A549 (cell line): ENCODE results near the gene CREG2. TPM values are rescaled to one million over a fixed set of nuclear protein-coding genes. Genes with fewer than 3 reads are reported as not detected.

ENCODE experiments used
- ATAC-seq, 2 experiments: fragments of 200-7000 bp in 1 of 2; fragments of >200 bp in 1 of 2; cut with Nextera tagmentation in 1 of 2; cut with Tn5 transposase in 1 of 2; 3 replicates each; pipeline versions ENCODE4 v1.8.0 to v1.9.1; 2018 to 2020; ENCODE audit warnings: mild to moderate bottlenecking in 1 of 2, moderate library complexity in 1 of 2
- CTCF ChIA-PET: fragments of 300-600 bp; sonication (Branson Sonifier 250); formaldehyde crosslinking; extraction: SDS; loops from one replicate; lab custom pipeline; 2021; ENCODE audit warnings: antibody characterized with exemption, inconsistent platforms; lab: Yijun Ruan, JAX
- POLR2A ChIA-PET: fragments of 350-600 bp; formaldehyde crosslinking; extraction: SDS; loops from one replicate; lab custom pipeline; 2021; ENCODE audit warnings: antibody characterized with exemption, inconsistent platforms; lab: Yijun Ruan, JAX
- DNase-seq, 2 experiments: peaks; one replicate each; pipeline versions ENCODE4 v3.0.0 to v3.0.0-alpha.2; 2011 to 2016; ENCODE audit warnings: low read depth in 1 of 2, low spot score in 1 of 2
- FAIRE-seq: peaks from 2 replicates; lab custom pipeline; 2011; peaks lifted over from hg19 to GRCh38; lab: Jason Lieb, UNC
- H3K27ac ChIP-seq, 2 experiments: fragments of >200 bp; sonication (Bioruptor Twin); formaldehyde crosslinking; 3 replicates each; pipeline ENCODE4 v1.5.1; 2016 to 2017
- H3K4me1 ChIP-seq: fragments of >200 bp; sonication (Bioruptor Twin); formaldehyde crosslinking; 3 replicates; pipeline ENCODE4 v1.6.1; 2016
- H3K4me2 ChIP-seq: fragments of >200 bp; sonication (Bioruptor Twin); formaldehyde crosslinking; 3 replicates; pipeline ENCODE4 v1.6.1; 2016
- H3K4me3 ChIP-seq: fragments of >200 bp; sonication (Bioruptor Twin); formaldehyde crosslinking; 3 replicates; pipeline ENCODE4 v1.5.1; 2016
- H3K9me3 ChIP-seq: fragments of >200 bp; sonication (Bioruptor Twin); formaldehyde crosslinking; 3 replicates; pipeline ENCODE4 v1.6.1; 2016
- CBX2 ChIP-seq: fragments of 200-600 bp; sonication (generic); IDR thresholded peaks from 2 replicates; pipeline ENCODE4 v1.6.1; 2016; ENCODE audit warnings: low read depth, mild to moderate bottlenecking, borderline replicate concordance
- CBX8 ChIP-seq: fragments of 200-600 bp; sonication (generic); IDR thresholded peaks from 2 replicates; pipeline ENCODE4 v1.6.1; 2016
- CHD2 ChIP-seq: fragments of 150-350 bp; IDR thresholded peaks from 2 replicates; pipeline ENCODE4 v1.6.1; 2014; ENCODE audit warnings: low read length; ENCODE audit not compliant: partially characterized antibody
- CHD4 ChIP-seq: fragments of 200-600 bp; sonication (generic); IDR thresholded peaks from 2 replicates; pipeline ENCODE4 v1.6.1; 2016; ENCODE audit warnings: antibody characterized with exemption, mild to moderate bottlenecking, borderline replicate concordance
- CTCF ChIP-seq: fragments of >200 bp; sonication (Bioruptor Twin); formaldehyde crosslinking; IDR thresholded peaks from 3 replicates; pipeline ENCODE4 v1.5.1; 2016
- EHF ChIP-seq: fragments of 250-450 bp; sonication (Bioruptor Pico); IDR thresholded peaks from 2 replicates; pipeline ENCODE4 v1.5.0; 2020; ENCODE audit warnings: mild to moderate bottlenecking
- EHMT2 ChIP-seq: fragments of 200-600 bp; sonication (generic); IDR thresholded peaks from 2 replicates; pipeline ENCODE4 v1.6.1; 2016; ENCODE audit warnings: antibody characterized with exemption, low read depth, mild to moderate bottlenecking, moderate library complexity
- ESRRA ChIP-seq: fragments of 150-350 bp; IDR thresholded peaks from 2 replicates; pipeline ENCODE4 v1.6.1; 2014; ENCODE audit warnings: mild to moderate bottlenecking, low read length, borderline replicate concordance
- FOXS1 ChIP-seq: fragments of 250-450 bp; sonication (Bioruptor Pico); IDR thresholded peaks from 2 replicates; pipeline ENCODE4 v1.5.0; 2020; ENCODE audit warnings: mild to moderate bottlenecking, moderate library complexity
- HDAC2 ChIP-seq: fragments of 200-600 bp; sonication (generic); IDR thresholded peaks from 2 replicates; pipeline ENCODE4 v1.6.1; 2016
- HOXA7 ChIP-seq: fragments of 250-450 bp; sonication (Bioruptor Pico); IDR thresholded peaks from 2 replicates; pipeline ENCODE4 v1.5.0; 2020; ENCODE audit warnings: mild to moderate bottlenecking, moderate library complexity
- JUNB ChIP-seq: fragments of >200 bp; sonication (Bioruptor Twin); formaldehyde crosslinking; IDR thresholded peaks from 2 replicates; pipeline ENCODE4 v1.6.1; 2016
- MAFK ChIP-seq: fragments of 450-650 bp; IDR thresholded peaks from 2 replicates; pipeline ENCODE4 v1.6.1; 2014; ENCODE audit not compliant: partially characterized antibody
- MAX ChIP-seq: IDR thresholded peaks from 2 replicates; pipeline ENCODE4 v1.6.1; 2012
- MAZ ChIP-seq: fragments of 150-350 bp; IDR thresholded peaks from 2 replicates; pipeline ENCODE4 v1.6.1; 2014; ENCODE audit warnings: antibody characterized with exemption, low read depth, low read length, borderline replicate concordance
- NR3C1 ChIP-seq: fragments of >200 bp; sonication (Bioruptor Twin); formaldehyde crosslinking; IDR thresholded peaks from 3 replicates; pipeline ENCODE4 v1.6.1; 2017
- PBX3 ChIP-seq: IDR thresholded peaks from 2 replicates; pipeline ENCODE4 v1.6.1; 2012
- PHF8 ChIP-seq: fragments of 200-600 bp; sonication (generic); IDR thresholded peaks from 2 replicates; pipeline ENCODE4 v1.6.1; 2016; ENCODE audit warnings: low read depth, mild to moderate bottlenecking, antibody characterized with exemption, moderate library complexity, borderline replicate concordance
- POLR2AphosphoS2 ChIP-seq: conservative IDR thresholded peaks from 2 replicates; pipeline ENCODE4 v1.6.1; 2012; ENCODE audit warnings: low read length, improper control_type of control experiment, inconsistent platforms
- RAD21 ChIP-seq, 2 experiments: fragments of >200 bp in 1 of 2; sonication (Bioruptor Twin) in 1 of 2; formaldehyde crosslinking in 1 of 2; IDR thresholded peaks in 1 of 2; conservative IDR thresholded peaks in 1 of 2; 2 replicates in 1 of 2; 3 replicates in 1 of 2; pipeline ENCODE4 v1.6.1; 2012 to 2018; ENCODE audit warnings: inconsistent platforms in 1 of 2
- RCOR1 ChIP-seq: fragments of 150-350 bp; IDR thresholded peaks from 2 replicates; pipeline ENCODE4 v1.6.1; 2014; ENCODE audit warnings: antibody characterized with exemption, low read length, low read depth
- TFCP2L1 ChIP-seq: fragments of 250-450 bp; sonication (Bioruptor Pico); IDR thresholded peaks from 2 replicates; pipeline ENCODE4 v1.5.0; 2021; ENCODE audit warnings: mild to moderate bottlenecking
- ZC3H11A ChIP-seq: fragments of 450-650 bp; IDR thresholded peaks from 2 replicates; pipeline ENCODE4 v1.6.1; 2014; ENCODE audit warnings: antibody characterized with exemption, mild to moderate bottlenecking
- ZFP36 ChIP-seq: fragments of 450-650 bp; IDR thresholded peaks from 2 replicates; pipeline ENCODE4 v1.6.1; 2014; ENCODE audit warnings: borderline replicate concordance; ENCODE audit not compliant: partially characterized antibody
- ZNF302 ChIP-seq: fragments of 250-450 bp; sonication (Bioruptor Pico); IDR thresholded peaks from 2 replicates; pipeline ENCODE4 v1.9.0; 2021; ENCODE audit warnings: inconsistent platforms, mild to moderate bottlenecking, moderate library complexity
- WGBS: methylation state at CpG from one replicate; pipeline ENCODE4 v1.1.6; 2017; ENCODE audit errors: missing lambda C conversion rate; 5-methylcytosine and 5-hydroxymethylcytosine counted together
- polyA plus RNA-seq, 4 experiments: library from polyadenylated mRNA; depleted of rRNA in 3 of 4; stranded (reverse); fragments of >200 nt; fragmentation: RNase III in 1 of 4; extraction: RNeasy Plus Mini Kit Qiagen cat#74134 plus additional on column Dnase treatment in 1 of 4; gene quantifications; 2 replicates in 3 of 4; 3 replicates in 1 of 4; pipeline ENCODE4 v1.2.3, GENCODE V29; 2011 to 2017

The CREG2 gene
- polyA plus RNA-seq, 2 of the 4 experiments (the other 2 are of a cell fraction) = 1.5 to 1.6 TPM

GRCh38 chr2:101408925-101409324 is 21.6 kb upstream of the CREG2 start:
- 68% methylated on average over 6 of the region's 6 CpGs for whole genome bisulfite sequencing
- no peak for FAIRE-seq
- no peaks in the 10 kb centered on the region for H3K4me1 ChIP-seq
- no peak for DNase-seq
- no peak for ATAC-seq
- H3K9me3 ChIP-seq = no peaks in the 10 kb centered on the region
- ChIA-PET CTCF (interaction anchor here (0.9 to 3.4 kb wide), 5 partner anchors 10 to 438 kb away, joined by 3 to 27 read pairs (median 3); partner anchors contain the start of gene CREG2), POLR2A (no interaction called here)
- H3K4me2 ChIP-seq = no peak overlapping the region
- TF ChIP-seq PHF8 (no peak), FOXS1 (CRISPR knock-in tag) (no peak), HDAC2 (no peak), NR3C1 (no peak), CBX2 (no peak), TFCP2L1 (CRISPR knock-in tag) (no peak), MAFK (no peak)
- H3K4me3 ChIP-seq = no peak overlapping the region
- no peak overlapping the region for H3K27ac ChIP-seq

- no peak overlapping the region for H3K4me2 ChIP-seq
- H3K9me3 ChIP-seq = no peaks in the 10 kb centered on the region
- DNase-seq (no peak), ATAC-seq (no peak), FAIRE-seq (no peak)
- ChIA-PET POLR2A (no interaction called here), CTCF (interaction anchor here (0.9 to 2.6 kb wide), 3 partner anchors 14 to 418 kb away, joined by 3 to 7 read pairs (median 3); no protein-coding TSS in a partner anchor)
- H3K4me3 ChIP-seq = no peak overlapping the region
- no peaks in the 10 kb centered on the region for H3K4me1 ChIP-seq
- 77% methylated on average over 7 of the region's 7 CpGs for WGBS
- TF ChIP-seq EHMT2 = no peak
- TF ChIP-seq ZC3H11A = no peak
- TF ChIP-seq MAZ = no peak
- TF ChIP-seq ZFP36 = no peak
- TF ChIP-seq CHD2 = no peak
- no peak for TF ChIP-seq CBX8
- no peak for TF ChIP-seq NR3C1
- no peak for TF ChIP-seq JUNB
- TF ChIP-seq EHF (CRISPR knock-in tag) = no peak
- TF ChIP-seq ESRRA = no peak
- TF ChIP-seq ZNF302 (CRISPR knock-in tag) = no peak
- no peak for TF ChIP-seq MAFK
- no peak for TF ChIP-seq POLR2AphosphoS2
- TF ChIP-seq HOXA7 (CRISPR knock-in tag) = no peak
- no peak for TF ChIP-seq CHD4
- TF ChIP-seq PBX3 = no peak
- TF ChIP-seq CTCF = no peak
- TF ChIP-seq MAX = no peak
- no peak for TF ChIP-seq RCOR1
- no peak for TF ChIP-seq RAD21 (conservative IDR thresholded peaks at IDR 0.05 in 1 of 2, IDR thresholded peaks at IDR 0.05 in 1 of 2)
- TF ChIP-seq, all 56 proteins: peak for 0
- H3K27ac ChIP-seq = no peak overlapping the region
Observed at GRCh38 chr2:101405351-101405899, 18.1 kb upstream of the CREG2 start.
